HG02763 (cell line): Measurements from ENCODE around the gene CRYBG1.
"Not testable (repeated sequence)": the region's sequence is repeated elsewhere in the genome, so short reads cannot be mapped to it uniquely, and the experiment has no call there.

ENCODE experiments used
- ATAC-seq: cut with Tn5 transposase; IDR thresholded peaks from one replicate; pipeline ENCODE4 v1.9.1; 2021; ENCODE audit warnings: mild to moderate bottlenecking, moderate library complexity; ENCODE audit not compliant: unreplicated experiment

CRYBG1 gene

DNA sequence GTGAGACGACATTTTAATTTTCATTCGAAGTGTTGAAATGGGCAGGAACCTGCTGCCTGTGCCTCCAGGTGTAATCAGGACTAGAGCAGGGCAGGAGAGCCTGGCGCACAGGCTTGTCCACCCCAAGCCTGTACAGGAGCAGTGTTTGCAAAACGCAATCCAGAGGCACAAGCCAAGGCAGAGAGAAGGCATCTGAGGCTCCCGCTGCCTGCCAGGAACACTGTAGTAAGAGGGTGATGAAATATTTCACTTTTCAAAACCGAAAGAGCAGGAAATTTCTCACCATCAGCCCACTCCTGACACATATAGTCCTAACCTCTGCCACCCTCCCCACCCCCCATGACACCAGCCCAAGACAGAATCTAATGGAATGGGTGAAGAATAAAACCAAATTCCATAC is 136.3 kb downstream of the CRYBG1 start:
- no peak for ATAC-seq

DNA sequence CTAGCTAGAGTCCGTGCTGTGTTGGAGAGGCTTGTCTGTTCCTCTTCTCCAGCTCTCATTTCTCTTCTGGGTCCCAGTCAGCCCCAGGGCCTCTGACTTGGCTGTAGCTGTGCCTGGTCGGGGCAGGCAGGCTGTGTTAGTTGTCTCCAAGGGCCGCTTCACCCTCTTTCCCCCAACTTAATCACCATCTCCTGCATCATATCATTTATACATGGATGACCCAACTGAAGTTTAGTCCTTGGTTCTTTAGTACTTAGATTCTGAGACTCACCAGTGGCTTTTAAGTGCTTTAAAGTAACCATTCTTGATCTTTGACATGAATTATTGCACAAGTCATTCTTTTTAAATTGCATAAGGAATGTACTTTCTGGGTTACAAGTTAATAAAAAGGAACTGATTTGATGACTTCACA is 141.4 kb downstream of the CRYBG1 start:
- ATAC-seq = no peak

DNA sequence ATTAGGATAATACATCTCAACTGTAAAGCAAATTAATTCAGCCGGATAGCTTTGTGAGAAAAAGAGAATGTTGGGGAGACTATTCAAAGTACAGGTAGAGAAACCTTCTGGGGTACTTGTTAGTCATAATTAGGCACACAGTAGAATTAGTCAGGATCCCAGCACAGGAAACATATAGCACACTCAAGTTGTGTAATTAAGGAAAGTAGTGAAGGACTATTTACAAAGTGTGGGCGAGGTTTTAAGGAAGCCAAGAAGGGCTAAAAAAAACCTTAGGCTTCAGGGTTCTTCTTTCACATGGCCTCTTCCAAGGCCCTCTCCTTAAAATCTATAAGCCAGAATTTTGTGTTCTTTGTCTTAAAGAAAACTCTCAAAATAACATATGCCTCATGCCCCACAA is 142.0 kb downstream of the CRYBG1 start:
- ATAC-seq = no peak

DNA sequence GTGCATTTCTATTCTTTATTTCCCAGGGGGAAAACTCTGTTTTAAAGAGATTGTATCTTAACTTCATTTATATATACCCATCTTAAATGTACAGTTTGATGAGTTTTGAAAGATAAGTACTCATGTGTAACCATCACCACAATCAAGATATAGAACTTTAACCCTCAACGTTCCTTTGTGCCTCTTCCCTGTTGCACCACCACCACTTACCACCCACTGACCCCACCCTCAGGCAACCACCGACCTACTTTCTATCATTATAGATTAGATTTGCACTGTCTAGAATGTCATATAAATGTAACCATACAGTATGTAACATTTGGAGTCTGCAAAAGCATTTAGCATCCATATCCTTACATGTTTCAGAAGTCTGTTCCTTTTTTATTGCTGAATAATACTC is 147.8 kb downstream of the CRYBG1 start:
- ATAC-seq = no peak

DNA sequence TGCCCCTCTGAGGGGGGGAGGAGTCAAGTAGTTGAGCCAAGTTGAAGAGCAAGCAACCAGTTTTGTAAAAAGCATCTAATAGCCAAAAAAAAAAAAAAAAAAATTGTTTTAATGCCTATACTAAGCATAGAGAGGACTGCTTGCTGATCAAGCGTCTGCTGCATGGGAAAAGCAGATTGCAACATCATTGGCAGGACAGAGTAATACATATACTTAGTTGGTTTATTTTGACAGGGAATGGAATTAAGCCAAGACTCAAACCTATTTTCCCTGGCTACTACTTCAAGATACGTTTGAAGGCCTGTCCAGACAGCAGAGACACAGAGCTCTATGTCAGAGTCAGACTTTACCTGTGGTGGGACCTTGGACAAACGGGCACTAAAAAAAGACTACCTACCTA is 148.3 kb downstream of the CRYBG1 start:
- ATAC-seq = no peak

DNA sequence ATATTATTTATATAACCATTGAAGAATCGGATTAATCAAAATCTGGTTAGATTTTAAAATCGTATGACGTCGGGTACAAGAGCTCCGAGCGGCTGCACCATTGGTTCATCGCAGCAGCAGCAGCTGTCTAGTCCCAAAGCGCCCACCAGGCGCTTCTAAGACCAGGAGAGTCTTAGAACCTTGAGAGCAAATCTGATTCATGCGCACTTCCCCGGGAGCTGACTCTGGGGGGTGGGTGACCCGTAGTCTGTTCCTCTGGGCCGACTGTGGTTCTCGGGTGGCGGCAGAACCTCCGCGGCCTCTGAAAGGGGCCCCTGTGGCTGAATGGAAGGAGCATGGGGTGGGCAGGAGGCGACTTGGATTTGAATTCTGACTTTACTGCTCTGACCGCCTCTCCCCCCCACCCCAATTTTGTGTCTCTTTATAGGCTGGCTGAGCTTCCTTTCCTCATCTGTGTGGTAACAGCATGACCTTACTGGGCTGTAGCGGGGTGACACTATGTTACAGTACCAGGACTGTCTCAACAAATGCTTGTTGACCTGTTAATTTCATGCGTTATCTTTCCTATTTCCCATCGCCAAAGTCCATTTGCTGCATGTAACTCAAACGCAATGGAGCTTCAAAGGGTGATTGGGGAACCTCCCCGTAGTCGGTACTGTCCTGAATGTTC is 149.0 kb downstream of the CRYBG1 start:
- ATAC-seq = no peak

DNA sequence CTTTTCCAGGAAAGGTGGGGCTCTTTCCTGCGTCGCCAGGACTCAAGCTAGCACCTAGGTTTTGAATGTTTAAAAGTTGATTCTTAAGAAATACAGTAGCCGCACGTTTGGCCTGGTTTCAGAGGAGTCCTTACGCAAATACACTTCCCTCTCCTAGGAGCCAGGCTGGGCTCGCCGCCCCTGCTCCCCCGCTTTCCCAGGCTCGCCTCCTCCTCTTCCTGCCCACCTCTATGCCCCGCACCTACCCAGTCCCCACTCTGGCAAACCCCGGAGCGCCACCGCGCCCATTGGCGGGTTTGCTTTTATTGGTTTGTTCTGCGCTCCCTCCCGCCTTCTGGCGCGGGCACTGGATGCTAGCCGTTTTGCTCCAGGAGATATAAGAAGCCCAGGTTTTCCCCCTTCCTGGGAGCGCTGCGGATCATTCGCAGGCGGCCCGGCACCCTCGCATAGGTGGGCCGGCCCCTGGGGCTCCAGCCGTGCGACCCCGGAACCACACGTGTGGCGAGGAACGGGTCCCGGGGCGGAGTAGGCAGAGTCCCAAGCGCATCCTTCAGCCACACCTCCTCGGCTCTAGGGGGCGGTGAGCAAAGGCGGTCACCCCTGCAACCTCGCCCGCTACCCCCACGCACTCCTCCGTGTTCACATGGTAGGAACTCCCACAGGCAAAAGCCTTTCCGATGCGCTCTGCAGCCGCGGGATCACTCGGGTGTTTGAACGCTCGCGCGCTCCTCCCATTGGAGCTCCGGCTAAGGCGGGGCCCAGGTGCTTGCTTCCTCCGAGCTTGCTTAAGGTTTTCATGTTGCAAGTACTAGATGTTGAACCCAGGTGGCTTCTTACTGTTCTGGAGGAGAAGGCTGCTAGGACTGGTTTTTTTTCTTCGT is 149.8 kb downstream of the CRYBG1 start:
- peak; percentile 38 for ATAC-seq

DNA sequence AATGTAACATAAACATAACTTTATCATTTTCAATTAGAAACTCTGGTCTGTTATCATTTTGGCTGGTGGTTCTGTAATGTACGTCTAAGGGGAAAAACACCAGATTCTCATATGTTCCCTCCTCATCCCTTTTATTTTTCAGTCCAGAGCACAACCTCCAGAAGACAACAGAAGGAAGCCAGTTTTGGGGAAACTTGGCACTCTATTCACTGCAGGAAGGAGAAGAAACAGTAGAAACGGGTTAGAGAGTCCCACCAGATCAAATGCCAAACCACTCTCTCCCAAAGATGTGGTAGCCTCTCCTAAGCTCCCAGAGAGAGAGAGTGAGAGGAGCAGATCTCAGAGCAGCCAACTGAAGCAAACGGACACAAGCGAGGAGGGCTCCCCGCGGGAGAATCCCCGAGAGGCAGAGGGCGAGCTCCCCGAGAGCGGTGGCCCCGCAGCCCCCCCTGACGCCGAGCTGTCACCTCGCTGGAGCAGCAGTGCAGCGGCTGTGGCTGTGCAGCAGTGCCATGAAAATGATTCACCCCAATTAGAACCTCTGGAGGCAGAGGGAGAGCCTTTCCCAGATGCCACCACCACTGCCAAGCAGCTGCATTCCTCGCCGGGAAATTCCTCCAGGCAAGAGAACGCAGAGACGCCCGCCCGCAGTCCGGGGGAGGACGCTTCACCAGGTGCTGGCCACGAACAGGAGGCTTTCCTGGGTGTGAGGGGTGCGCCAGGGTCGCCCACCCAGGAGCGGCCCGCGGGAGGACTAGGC is 151.0 kb downstream of the CRYBG1 start:
- ATAC-seq = peak; percentile 2

DNA sequence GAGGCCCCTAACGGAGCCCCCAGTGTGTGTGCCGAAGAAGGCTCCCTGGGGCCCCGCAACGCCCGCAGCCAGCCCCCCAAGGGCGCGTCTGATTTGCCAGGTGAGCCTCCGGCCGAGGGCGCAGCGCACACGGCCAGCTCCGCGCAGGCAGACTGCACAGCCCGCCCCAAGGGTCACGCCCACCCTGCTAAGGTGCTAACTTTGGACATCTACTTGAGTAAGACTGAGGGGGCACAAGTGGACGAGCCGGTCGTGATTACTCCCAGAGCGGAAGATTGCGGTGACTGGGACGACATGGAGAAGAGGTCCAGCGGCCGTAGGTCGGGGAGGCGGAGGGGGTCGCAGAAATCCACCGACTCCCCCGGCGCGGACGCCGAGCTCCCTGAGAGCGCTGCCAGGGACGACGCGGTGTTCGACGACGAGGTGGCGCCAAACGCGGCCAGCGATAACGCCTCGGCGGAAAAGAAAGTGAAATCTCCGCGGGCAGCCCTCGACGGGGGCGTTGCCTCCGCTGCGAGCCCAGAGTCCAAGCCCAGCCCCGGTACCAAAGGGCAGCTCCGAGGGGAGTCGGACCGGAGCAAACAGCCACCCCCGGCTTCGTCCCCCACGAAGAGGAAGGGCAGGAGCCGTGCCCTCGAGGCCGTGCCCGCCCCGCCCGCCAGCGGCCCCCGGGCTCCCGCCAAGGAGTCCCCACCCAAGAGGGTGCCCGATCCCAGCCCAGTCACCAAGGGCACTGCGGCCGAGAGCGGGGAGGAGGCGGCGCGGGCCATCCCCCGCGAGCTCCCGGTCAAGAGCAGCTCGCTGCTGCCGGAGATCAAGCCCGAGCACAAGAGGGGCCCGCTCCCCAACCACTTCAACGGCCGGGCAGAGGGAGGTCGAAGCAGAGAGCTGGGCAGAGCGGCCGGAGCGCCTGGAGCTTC is 151.8 kb downstream of the CRYBG1 start:
- ATAC-seq = peak; percentile 59

DNA sequence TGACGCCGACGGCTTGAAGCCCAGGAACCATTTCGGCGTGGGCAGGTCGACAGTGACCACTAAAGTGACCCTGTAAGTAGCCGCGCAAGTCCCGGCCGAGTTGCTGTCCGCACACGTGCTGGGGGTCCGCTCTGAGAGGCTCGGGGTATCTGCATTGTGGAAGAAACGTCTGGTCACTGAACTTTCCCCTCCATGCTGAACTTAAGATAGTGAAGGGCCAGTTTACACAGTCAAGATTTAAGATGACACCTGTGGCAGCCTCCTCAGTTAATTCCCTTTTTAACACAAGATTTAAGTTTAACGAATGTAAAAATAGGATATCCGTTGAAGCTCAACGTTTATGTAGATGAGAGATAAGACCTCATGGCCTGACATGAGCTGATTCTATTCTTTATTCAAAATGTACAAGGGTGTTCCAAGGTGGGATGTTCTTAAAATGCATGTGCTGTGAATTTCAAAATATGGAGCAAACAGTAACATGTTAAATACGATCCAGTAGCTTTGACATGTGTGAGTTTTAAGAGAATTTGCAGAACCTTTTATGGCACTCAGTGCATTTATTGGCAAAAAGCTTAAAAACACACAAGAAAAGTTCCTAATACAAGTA is 152.6 kb downstream of the CRYBG1 start:
- ATAC-seq = no peak

DNA sequence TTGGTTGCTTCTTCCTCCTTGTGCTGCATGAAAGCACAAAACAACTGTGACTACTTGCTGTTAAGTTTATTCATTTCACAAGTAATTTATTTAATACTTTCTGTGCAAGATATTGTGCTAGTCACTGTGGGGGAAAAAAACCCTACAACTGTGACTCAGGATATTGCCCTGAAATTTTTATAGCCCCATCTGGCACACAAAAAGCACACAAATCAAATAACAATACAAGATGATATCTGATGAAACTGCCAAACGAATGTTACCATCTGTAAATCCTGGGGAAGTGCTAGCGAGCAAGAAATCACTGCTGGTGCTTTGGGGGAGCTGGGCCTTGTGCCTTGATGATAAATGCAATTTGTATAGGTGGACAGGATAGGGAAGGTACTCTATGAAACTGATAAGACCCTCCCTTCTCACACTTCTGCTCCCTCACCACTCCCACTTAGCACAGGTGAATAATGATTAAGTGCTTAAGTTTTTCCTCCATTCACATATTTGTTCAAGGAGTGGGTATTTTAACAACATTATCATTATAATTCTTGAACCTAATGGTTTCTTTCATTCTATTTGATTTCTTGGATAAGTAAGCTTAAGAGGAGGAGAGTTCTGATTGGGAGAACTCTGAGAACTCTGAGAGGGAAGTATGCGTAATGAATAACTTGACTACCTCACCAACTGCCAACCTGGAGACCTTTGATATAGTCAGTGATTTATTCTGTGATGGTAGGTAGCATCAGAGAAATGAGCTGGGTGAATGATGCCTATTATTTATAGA is 153.5 kb downstream of the CRYBG1 start:
- no peak for ATAC-seq

DNA sequence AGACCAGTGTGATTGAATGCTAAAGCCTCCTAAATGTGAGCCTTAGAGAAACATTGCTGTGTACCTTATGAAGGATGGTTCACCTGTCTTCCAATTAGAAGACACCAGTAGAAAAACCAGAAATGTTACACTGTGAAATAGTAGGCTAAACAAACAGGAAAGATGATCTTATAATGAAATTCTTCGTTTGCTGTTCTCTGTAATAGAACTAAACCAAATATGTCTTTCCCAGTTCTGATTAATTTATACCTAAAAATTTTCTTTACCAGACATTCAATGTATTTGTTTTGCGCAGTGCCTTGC is 154.0 kb downstream of the CRYBG1 start:
- no peak for ATAC-seq

DNA sequence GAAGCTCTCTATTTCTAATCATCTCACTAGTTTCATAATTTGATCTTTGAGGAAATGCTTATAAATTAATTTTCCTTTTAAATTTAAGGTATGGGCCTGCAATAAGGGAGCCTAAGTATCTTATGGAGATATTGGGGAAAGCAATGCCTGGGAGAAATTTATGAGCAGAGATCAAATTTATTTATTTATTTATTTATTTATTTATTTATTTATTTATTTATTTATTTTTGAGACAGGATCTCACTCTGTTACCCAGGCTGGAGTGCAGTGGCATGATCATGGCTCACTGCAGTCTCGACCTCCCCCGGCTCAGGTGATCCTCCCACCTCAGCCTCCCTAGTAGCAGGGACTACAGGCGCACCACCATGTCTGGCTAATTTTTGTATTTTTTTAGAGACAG is 155.1 kb downstream of the CRYBG1 start:
- not testable (repeated sequence) for ATAC-seq

DNA sequence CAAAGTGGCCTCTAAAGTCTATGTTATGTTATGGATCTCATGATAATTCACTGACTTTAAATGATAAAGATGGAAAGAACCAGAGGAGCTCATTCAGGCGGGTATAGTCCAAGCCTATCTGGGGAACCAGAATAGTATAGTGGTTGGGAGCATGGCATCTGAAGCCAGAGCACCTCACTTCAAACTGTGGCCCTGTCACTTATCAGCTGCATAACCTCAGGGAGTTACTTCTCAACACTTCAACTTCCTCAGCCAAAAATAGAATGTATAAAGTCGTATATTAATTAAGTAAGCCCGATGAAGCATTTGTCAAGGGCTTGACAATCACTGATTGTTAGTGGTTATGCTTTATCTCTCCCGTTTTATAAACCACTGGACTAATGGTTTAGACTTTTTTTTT is 156.1 kb downstream of the CRYBG1 start:
- ATAC-seq = no peak

DNA sequence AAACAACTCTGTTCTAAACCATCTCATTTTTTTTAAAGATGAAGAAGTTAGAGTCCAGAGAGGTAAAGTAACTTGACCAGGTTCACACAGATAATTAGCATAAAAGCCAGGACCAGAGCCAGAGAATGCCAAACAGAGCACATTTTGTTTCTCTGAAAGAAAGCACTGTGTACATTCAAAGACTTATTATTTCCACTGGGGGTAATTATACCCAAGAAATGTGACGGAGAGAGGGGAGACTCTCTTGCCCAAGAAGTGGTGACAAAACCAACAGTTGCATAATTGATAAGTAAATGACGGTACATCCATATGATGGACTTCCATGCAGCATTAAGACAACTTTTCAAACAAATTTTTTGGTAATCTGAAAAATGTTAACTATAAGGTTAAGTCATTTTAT is 157.2 kb downstream of the CRYBG1 start:
- ATAC-seq = no peak

DNA sequence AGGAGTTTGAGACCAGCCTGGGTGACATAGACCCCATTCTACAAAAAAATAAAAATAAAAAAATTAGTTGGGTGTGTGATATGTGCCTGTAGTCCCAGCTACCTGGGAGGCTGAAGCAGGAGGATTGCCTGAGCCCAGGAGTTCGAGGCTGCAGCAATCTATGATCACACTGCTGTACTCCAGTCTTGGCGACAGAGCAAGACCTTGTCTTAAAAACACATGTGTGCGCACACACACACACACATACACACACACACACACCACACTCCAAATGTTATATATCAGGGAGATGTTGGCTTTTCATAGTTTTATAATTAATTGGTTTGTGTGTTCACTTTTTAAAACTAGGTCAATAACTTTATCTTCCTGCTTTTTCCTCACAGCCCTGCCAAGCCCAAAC is 158.2 kb downstream of the CRYBG1 start:
- ATAC-seq = no peak

DNA sequence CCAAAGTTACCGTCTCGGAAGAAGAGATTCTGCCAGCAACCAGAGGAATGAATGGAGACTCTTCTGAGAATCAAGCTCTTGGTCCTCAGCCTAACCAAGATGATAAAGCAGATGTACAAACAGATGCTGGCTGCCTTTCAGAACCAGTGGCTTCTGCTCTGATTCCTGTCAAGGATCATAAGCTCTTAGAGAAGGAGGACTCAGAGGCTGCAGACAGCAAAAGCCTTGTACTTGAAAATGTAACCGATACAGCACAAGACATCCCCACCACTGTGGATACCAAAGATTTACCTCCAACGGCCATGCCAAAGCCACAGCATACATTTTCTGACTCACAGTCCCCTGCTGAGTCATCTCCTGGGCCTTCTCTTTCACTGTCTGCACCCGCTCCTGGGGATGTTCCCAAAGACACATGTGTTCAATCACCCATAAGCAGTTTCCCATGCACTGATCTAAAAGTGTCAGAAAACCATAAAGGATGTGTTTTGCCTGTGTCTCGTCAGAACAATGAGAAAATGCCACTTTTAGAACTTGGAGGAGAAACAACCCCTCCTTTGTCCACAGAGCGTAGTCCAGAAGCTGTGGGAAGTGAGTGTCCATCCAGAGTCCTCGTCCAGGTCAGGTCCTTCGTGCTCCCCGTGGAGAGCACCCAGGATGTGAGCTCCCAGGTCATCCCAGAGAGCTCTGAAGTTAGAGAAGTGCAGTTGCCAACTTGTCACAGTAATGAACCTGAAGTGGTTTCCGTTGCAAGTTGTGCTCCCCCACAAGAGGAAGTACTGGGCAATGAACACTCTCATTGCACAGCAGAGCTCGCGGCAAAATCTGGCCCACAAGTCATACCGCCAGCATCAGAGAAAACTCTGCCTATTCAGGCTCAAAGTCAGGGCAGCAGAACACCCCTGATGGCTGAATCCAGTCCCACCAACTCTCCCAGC is 159.2 kb downstream of the CRYBG1 start:
- peak; percentile 47 for ATAC-seq

DNA sequence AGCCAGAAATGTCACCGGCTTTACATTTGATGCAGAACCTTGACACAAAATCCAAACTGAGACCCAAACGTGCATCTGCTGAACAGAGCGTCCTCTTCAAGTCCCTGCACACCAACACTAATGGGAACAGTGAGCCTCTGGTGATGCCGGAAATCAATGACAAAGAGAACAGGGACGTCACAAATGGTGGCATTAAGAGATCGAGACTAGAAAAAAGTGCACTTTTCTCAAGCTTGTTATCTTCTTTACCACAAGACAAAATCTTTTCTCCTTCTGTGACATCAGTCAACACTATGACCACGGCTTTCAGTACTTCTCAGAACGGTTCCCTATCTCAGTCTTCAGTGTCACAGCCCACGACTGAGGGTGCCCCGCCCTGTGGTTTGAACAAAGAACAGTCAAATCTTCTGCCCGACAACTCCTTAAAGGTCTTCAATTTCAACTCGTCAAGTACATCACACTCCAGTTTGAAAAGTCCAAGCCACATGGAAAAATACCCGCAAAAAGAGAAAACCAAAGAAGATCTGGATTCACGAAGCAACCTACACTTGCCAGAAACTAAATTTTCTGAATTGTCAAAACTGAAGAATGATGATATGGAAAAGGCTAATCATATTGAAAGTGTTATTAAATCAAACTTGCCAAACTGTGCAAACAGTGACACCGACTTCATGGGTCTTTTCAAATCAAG is 160.3 kb downstream of the CRYBG1 start:
- ATAC-seq = peak; percentile 57
